Keratinocyte (primary cell): Measurements from ENCODE around the gene DNLZ. TPM values are rescaled to one million over a fixed set of nuclear protein-coding genes. Genes with fewer than 3 reads are reported as not detected.

Experiments used
- DNase-seq: peaks from one replicate; pipeline ENCODE4 v3.0.0-alpha.2; 2011; ENCODE audit warnings: low read depth, missing footprints, low spot score
- FAIRE-seq: peaks from 2 replicates; lab custom pipeline; 2011; peaks lifted over from hg19 to GRCh38; lab: Jason Lieb, UNC
- H2AFZ ChIP-seq: 2 replicates; pipeline ENCODE4 v1.6.0; 2012; ENCODE audit warnings: low read length, control low read depth, inconsistent platforms; ENCODE audit not compliant: control insufficient read depth
- H3K27ac ChIP-seq: 2 replicates; pipeline ENCODE4 v1.5.1; 2011; ENCODE audit warnings: low read length; ENCODE audit not compliant: control insufficient read depth, insufficient read depth
- H3K27me3 ChIP-seq: 3 replicates; pipeline ENCODE4 v1.6.0; 2011; ENCODE audit warnings: low read length; ENCODE audit not compliant: control insufficient read depth, insufficient read depth; ENCODE audit errors: extremely low read depth
- H3K36me3 ChIP-seq, 2 experiments: 2 replicates in 1 of 2; 3 replicates in 1 of 2; pipeline ENCODE4 v1.5.1; 2011; ENCODE audit warnings: low read length in 2 of 2, mild to moderate bottlenecking in 1 of 2; ENCODE audit not compliant: control insufficient read depth in 2 of 2, insufficient read depth in 2 of 2; ENCODE audit errors: extremely low read depth in 1 of 2
- H3K4me1 ChIP-seq: 3 replicates; pipeline ENCODE4 v1.5.1; 2011; ENCODE audit warnings: low read length; ENCODE audit not compliant: control insufficient read depth, insufficient read depth; ENCODE audit errors: extremely low read depth
- H3K4me2 ChIP-seq: 3 replicates; pipeline ENCODE4 v1.6.0; 2011; ENCODE audit warnings: low read depth, low read length; ENCODE audit not compliant: control insufficient read depth, insufficient read depth; ENCODE audit errors: extremely low read depth
- H3K4me3 ChIP-seq, 3 experiments: fragments of 200-600 bp in 1 of 3; sonication (generic) in 1 of 3; 2 replicates in 2 of 3; 3 replicates in 1 of 3; pipeline ENCODE4 v1.5.1; 2011 to 2016; ENCODE audit warnings: low read length in 3 of 3, mild to moderate bottlenecking in 3 of 3, control low read depth in 2 of 3, inconsistent platforms in 1 of 3, low read depth in 1 of 3, mixed read lengths in 1 of 3, mixed run types in 1 of 3, moderate library complexity in 1 of 3; ENCODE audit not compliant: control insufficient read depth in 2 of 3, insufficient read depth in 2 of 3; ENCODE audit errors: extremely low read depth in 1 of 3
- H3K79me2 ChIP-seq: 2 replicates; pipeline ENCODE4 v1.6.0; 2012; ENCODE audit warnings: low read length; ENCODE audit not compliant: control insufficient read depth, insufficient read depth
- H3K9ac ChIP-seq: 3 replicates; pipeline ENCODE4 v1.6.0; 2011; ENCODE audit warnings: low read length; ENCODE audit not compliant: control insufficient read depth, insufficient read depth; ENCODE audit errors: extremely low read depth
- H3K9me1 ChIP-seq: 3 replicates; pipeline ENCODE4 v1.6.0; 2011; ENCODE audit warnings: low read length; ENCODE audit not compliant: control insufficient read depth, insufficient read depth; ENCODE audit errors: extremely low read depth
- H3K9me3 ChIP-seq: 2 replicates; pipeline ENCODE4 v1.5.1; 2012; ENCODE audit warnings: low read depth, low read length; ENCODE audit not compliant: control insufficient read depth
- H4K20me1 ChIP-seq: 3 replicates; pipeline ENCODE4 v1.6.0; 2011; ENCODE audit warnings: low read length; ENCODE audit not compliant: control insufficient read depth, insufficient read depth; ENCODE audit errors: extremely low read depth
- EZH2 ChIP-seq: IDR thresholded peaks from one replicate; pipeline ENCODE4 v1.6.1; 2012; ENCODE audit warnings: inconsistent platforms, mild to moderate bottlenecking, low read length, moderate library complexity
- dilution Hi-C: fragments of 300-500 bp; cut with MboI; formaldehyde crosslinking; loops from one replicate; pipeline ENCODE4 v1.7.0; 2020; ENCODE audit warnings: low sequenced_read_pairs; ENCODE audit not compliant: extremely low pct_ligation_motif_present
- polyA plus RNA-seq, 5 experiments: library from polyadenylated mRNA; depleted of rRNA in 3 of 5; stranded (reverse) in 3 of 5; stranded (forward) in 1 of 5; unstranded in 1 of 5; fragments of >200 nt; gene quantifications; 1 replicate in 1 of 5; 2 replicates in 3 of 5; 3 replicates in 1 of 5; pipeline versions ENCODE4 v1.2.1 to v1.2.3, GENCODE V29; 2011 to 2012; ENCODE audit warnings: missing spikeins in 2 of 5, low read depth in 1 of 5, low replicate concordance in 1 of 5
- TF ChIP-seq, protein P1 (sequence below), 3 experiments: IDR thresholded peaks in 1 of 3; conservative IDR thresholded peaks in 1 of 3; optimal IDR thresholded peaks in 1 of 3; 2 replicates in 2 of 3; 3 replicates in 1 of 3; pipeline versions ENCODE3 to v1.5.1; 2011; ENCODE audit warnings: low read length in 3 of 3, mild to moderate bottlenecking in 3 of 3, moderate library complexity in 2 of 3, control low read depth in 1 of 3, inconsistent platforms in 1 of 3; ENCODE audit not compliant: insufficient read depth in 2 of 3; ENCODE audit errors: extremely low read depth in 1 of 3

Gene DNLZ
- polyA plus RNA-seq, 1 donor (not counting 4 experiments of a cell fraction or from before 2014, with no cell fraction given), result 6.7 TPM

DNA sequence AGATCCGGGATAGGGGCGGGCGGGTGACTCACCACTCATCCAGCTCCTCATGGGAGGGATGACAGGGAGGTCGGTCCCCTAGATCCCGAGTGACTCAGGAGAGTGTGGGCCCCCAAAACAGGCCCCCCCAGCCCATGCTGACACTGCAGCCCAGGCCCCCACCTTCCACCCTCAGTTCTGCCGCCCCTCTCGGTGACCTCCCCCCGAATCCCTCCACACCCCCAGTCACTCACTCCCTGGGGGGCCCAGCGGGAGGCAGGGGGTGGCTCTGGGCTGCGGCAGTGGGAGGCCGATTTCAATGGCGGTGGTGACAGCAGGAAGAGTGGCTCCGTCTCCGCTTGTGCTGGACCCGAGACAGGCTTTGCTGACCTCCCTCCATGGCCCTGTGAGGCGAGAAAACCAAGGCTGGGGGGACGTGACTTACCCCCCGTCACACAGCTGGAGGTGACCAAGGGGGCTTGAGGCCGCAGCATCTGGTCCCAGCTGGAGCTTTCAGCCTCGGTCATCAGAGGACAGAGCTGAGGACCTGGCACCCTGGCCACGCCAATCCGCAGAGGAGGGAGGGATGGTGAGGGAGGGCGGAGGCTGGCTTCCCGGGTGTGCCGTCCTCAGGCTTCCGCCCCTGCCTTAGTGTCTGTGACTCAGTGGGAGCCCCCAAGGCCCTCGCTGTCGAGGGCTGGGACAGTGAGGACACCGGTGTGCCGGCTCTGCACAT is 27.2 kb downstream of the DNLZ start:
- H3K4me3 ChIP-seq, result no peak overlapping the region
- no peaks in the 10 kb centered on the region for H3K27me3 ChIP-seq
- no peak overlapping the region for H3K27ac ChIP-seq
- H3K9me1 ChIP-seq, result no peaks in the 10 kb centered on the region
- H3K9me3 ChIP-seq, result no peaks in the 10 kb centered on the region
- no peak overlapping the region for H2AFZ ChIP-seq
- no peak for FAIRE-seq
- no peak overlapping the region for H3K9ac ChIP-seq
- no peak for TF ChIP-seq EZH2
- TF ChIP-seq, protein P1, sequence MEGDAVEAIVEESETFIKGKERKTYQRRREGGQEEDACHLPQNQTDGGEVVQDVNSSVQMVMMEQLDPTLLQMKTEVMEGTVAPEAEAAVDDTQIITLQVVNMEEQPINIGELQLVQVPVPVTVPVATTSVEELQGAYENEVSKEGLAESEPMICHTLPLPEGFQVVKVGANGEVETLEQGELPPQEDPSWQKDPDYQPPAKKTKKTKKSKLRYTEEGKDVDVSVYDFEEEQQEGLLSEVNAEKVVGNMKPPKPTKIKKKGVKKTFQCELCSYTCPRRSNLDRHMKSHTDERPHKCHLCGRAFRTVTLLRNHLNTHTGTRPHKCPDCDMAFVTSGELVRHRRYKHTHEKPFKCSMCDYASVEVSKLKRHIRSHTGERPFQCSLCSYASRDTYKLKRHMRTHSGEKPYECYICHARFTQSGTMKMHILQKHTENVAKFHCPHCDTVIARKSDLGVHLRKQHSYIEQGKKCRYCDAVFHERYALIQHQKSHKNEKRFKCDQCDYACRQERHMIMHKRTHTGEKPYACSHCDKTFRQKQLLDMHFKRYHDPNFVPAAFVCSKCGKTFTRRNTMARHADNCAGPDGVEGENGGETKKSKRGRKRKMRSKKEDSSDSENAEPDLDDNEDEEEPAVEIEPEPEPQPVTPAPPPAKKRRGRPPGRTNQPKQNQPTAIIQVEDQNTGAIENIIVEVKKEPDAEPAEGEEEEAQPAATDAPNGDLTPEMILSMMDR (optimal IDR thresholded peaks at IDR 0.05 in 1 of 3, IDR thresholded peaks at IDR 0.05 in 1 of 3, conservative IDR thresholded peaks at IDR 0.05 in 1 of 3; ENCODE audit: extremely low read depth in 1 of 3, insufficient read depth in 2 of 3, low read length in 3 of 3), result no peak
- no peaks in the 10 kb centered on the region for H3K79me2 ChIP-seq
- peaks cover 0 to 3% of the 10 kb centered on the region in 2 experiments for H3K36me3 ChIP-seq
- no peak overlapping the region for H3K4me2 ChIP-seq
- dilution Hi-C loops, result no loop called here
- H3K4me1 ChIP-seq, result no peaks in the 10 kb centered on the region
- no peak for DNase-seq
- no peaks in the 10 kb centered on the region for H4K20me1 ChIP-seq

DNA sequence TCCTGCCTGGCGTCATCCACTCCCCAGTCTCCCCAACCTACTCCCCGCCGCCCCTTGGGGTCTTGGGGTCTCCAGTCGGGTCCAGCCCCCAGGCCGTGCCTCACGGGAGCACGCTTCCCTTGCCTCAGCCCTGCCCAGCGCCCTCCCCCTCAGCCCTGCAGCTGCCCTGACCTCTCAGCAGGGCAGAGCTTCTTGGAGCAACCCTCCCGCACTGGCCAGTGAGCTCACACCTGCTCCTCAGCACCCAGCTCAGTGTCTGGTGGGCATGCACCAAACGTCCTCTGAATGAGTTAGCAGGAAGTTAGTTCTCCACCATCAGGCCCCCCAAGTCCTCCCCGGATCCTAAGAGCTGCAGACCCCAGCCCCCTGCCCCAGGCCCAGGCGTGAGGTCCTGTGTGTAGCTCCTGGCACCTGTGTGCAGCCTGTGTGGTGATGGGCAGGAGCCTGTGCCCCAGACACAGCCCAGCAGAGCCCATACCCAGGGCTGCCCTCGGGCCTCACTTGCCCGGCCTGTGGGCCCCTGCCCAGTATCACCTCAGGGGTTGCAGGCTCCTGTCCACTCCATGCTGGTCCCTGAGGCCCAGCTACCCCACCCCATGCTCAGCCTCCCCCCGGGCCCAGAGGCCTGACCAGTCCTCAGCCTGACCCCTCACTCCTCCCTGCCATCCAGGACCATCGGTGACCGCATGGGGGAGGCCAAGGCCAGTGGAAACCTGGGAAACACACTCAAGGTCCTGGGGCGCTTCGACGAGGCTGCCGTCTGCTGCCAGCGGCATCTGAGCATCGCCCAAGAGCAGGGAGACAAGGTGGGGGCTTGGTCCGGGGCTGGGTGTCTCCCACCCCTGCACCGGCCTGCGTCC is 28.0 kb downstream of the DNLZ start:
- Histone ChIP-seq H3K36me3 (peaks cover 0 to 3% of the 10 kb centered on the region in 2 experiments), H3K4me2 (no peak overlapping the region), H3K27ac (no peak overlapping the region), H3K27me3 (no peaks in the 10 kb centered on the region), H3K79me2 (no peaks in the 10 kb centered on the region), H2AFZ (no peak overlapping the region), H3K9me3 (no peaks in the 10 kb centered on the region), H3K4me1 (no peaks in the 10 kb centered on the region), H4K20me1 (no peaks in the 10 kb centered on the region), H3K9ac (no peak overlapping the region), H3K4me3 (no peak overlapping the region), H3K9me1 (no peaks in the 10 kb centered on the region)
- FAIRE-seq, result no peak
- DNase-seq, result no peak
- dilution Hi-C loops, result no loop called here
- TF ChIP-seq, protein P1 (optimal IDR thresholded peaks at IDR 0.05 in 1 of 3, IDR thresholded peaks at IDR 0.05 in 1 of 3, conservative IDR thresholded peaks at IDR 0.05 in 1 of 3; ENCODE audit: extremely low read depth in 1 of 3, insufficient read depth in 2 of 3, low read length in 3 of 3), result no peak
- no peak for TF ChIP-seq EZH2
